SU-DHL-6 (cell line): ENCODE data around the gene GNAI2.
A peak's percentile ranks its signal among the peaks of the same experiment; 100 is the strongest.

Experiments
- EZH2phosphoT487 ChIP-seq: fragments of 200-600 bp; sonication (generic), shearing (Covaris generic); conservative IDR thresholded peaks from 2 replicates; pipeline ENCODE4 v1.6.1; 2018; ENCODE audit warnings: mild to moderate bottlenecking, antibody characterized with exemption, low read length, moderate library complexity, mixed read lengths
- TF ChIP-seq, protein P1 (sequence below): fragments of 200-600 bp; sonication (generic); IDR thresholded peaks from one replicate; pipeline ENCODE4 v1.5.1; 2017; ENCODE audit warnings: antibody characterized with exemption, mild to moderate bottlenecking, low read length, moderate library complexity; ENCODE audit not compliant: insufficient read depth, poor library complexity, severe bottlenecking

GRCh38 chr3:50189274-50189673 is 46.7 kb upstream of the GNAI2 start:
- TF ChIP-seq, protein P1, sequence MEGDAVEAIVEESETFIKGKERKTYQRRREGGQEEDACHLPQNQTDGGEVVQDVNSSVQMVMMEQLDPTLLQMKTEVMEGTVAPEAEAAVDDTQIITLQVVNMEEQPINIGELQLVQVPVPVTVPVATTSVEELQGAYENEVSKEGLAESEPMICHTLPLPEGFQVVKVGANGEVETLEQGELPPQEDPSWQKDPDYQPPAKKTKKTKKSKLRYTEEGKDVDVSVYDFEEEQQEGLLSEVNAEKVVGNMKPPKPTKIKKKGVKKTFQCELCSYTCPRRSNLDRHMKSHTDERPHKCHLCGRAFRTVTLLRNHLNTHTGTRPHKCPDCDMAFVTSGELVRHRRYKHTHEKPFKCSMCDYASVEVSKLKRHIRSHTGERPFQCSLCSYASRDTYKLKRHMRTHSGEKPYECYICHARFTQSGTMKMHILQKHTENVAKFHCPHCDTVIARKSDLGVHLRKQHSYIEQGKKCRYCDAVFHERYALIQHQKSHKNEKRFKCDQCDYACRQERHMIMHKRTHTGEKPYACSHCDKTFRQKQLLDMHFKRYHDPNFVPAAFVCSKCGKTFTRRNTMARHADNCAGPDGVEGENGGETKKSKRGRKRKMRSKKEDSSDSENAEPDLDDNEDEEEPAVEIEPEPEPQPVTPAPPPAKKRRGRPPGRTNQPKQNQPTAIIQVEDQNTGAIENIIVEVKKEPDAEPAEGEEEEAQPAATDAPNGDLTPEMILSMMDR: peak; percentile 45
- TF ChIP-seq EZH2phosphoT487: no peak
